HepG2 (cell line): ENCODE data around the gene CDX2. TPM values are rescaled to one million over a fixed set of nuclear protein-coding genes. Genes with fewer than 3 reads are reported as not detected.

Experiments used
- ATAC-seq: fragments of 200-7000 bp; cut with Tn5 transposase; 3 replicates; pipeline ENCODE4 v1.9.1; 2020; ENCODE audit warnings: mild to moderate bottlenecking, moderate library complexity
- BruUV-seq: library from RNA; stranded (reverse); fragments of 400-500 nt; replicated peaks from 2 replicates; lab custom pipeline; 2021; lab: Mats Ljungman, UMichigan
- CTCF ChIA-PET: fragments of 300-600 bp; formaldehyde crosslinking; extraction: SDS; loops from one replicate; lab custom pipeline; 2021; ENCODE audit warnings: low total read pairs, inconsistent platforms, low intra/inter-chr PET ratio; lab: Yijun Ruan, JAX
- POLR2A ChIA-PET: fragments of 350-600 bp; sonication (Branson Sonifier 250); formaldehyde crosslinking; loops from one replicate; lab custom pipeline; 2020; ENCODE audit warnings: antibody characterized with exemption, inconsistent platforms; lab: Yijun Ruan, JAX
- DNase-seq: peaks from one replicate; pipeline ENCODE4 v3.0.0-alpha.2; 2015; ENCODE audit warnings: low spot score
- FAIRE-seq: peaks from 3 replicates; lab custom pipeline; 2011; peaks lifted over from hg19 to GRCh38; lab: Jason Lieb, UNC
- H2AFZ ChIP-seq: one replicate; pipeline ENCODE4 v1.6.1; 2011; ENCODE audit warnings: low read length, inconsistent platforms
- H3K27ac ChIP-seq: fragments of 300-600 bp; 3 replicates; pipeline ENCODE4 v1.8.0; 2011; ENCODE audit warnings: mixed run types, mild to moderate bottlenecking, mixed read lengths, low read length, inconsistent platforms; ENCODE audit not compliant: insufficient read depth; ENCODE audit errors: extremely low read length
- H3K27me3 ChIP-seq, 2 experiments: fragments of 200-600 bp in 1 of 2; 2 replicates in 1 of 2; 3 replicates in 1 of 2; pipeline versions ENCODE4 v1.6.0 to v1.8.0; 2011; ENCODE audit warnings: low read length in 2 of 2, mild to moderate bottlenecking in 2 of 2, moderate library complexity in 2 of 2, inconsistent platforms in 1 of 2; ENCODE audit not compliant: insufficient read depth in 2 of 2, control insufficient read depth in 1 of 2
- H3K36me3 ChIP-seq, 2 experiments: fragments of 200-600 bp in 1 of 2; replicated peaks in 1 of 2; 2 replicates in 1 of 2; 3 replicates in 1 of 2; pipeline versions ENCODE4 v1.5.1 to v1.8.0; 2011; ENCODE audit warnings: low read length in 2 of 2, inconsistent platforms in 1 of 2; ENCODE audit not compliant: insufficient read depth in 2 of 2, control insufficient read depth in 1 of 2
- H3K4me1 ChIP-seq: 2 replicates; pipeline ENCODE4 v1.5.1; 2012; ENCODE audit warnings: low read length, inconsistent platforms; ENCODE audit not compliant: insufficient read depth
- H3K4me2 ChIP-seq: 2 replicates; pipeline ENCODE4 v1.6.0; 2011; ENCODE audit warnings: low read depth, low read length, inconsistent platforms
- H3K4me3 ChIP-seq, 3 experiments: fragments of 200-600 bp in 1 of 3; sonication (generic), shearing (Covaris generic) in 1 of 3; replicated peaks in 1 of 3; 2 replicates each; pipeline ENCODE4 v1.5.1; 2011 to 2016; ENCODE audit warnings: low read length in 3 of 3, inconsistent platforms in 2 of 3, low read depth in 2 of 3, mild to moderate bottlenecking in 2 of 3, control low read depth in 1 of 3, mixed read lengths in 1 of 3; ENCODE audit not compliant: insufficient read depth in 1 of 3
- H3K79me2 ChIP-seq: one replicate; pipeline ENCODE4 v1.6.1; 2011; ENCODE audit warnings: low read length, inconsistent platforms; ENCODE audit not compliant: insufficient read depth
- H3K9ac ChIP-seq: 2 replicates; pipeline ENCODE4 v1.6.0; 2011; ENCODE audit warnings: mild to moderate bottlenecking, low read depth, low read length, inconsistent platforms; ENCODE audit not compliant: insufficient read depth
- H3K9me3 ChIP-seq: 2 replicates; pipeline ENCODE4 v1.5.1; 2012; ENCODE audit warnings: mild to moderate bottlenecking, low read length
- H4K20me1 ChIP-seq: 2 replicates; pipeline ENCODE4 v1.6.0; 2011; ENCODE audit warnings: inconsistent platforms, mild to moderate bottlenecking, low read length, moderate library complexity; ENCODE audit not compliant: insufficient read depth
- KMT2B ChIP-seq: IDR thresholded peaks from 2 replicates; pipeline ENCODE4 v1.6.1; 2016; ENCODE audit warnings: missing genetic modification reagents, missing compliant biosample characterization
- RFXANK ChIP-seq: IDR thresholded peaks from 2 replicates; pipeline ENCODE4 v1.6.1; 2016
- WGBS: methylation state at CpG from one replicate; pipeline ENCODE4 v1.1.6; 2017; ENCODE audit warnings: low lambda C conversion rate; 5-methylcytosine and 5-hydroxymethylcytosine counted together
- in situ Hi-C: cut with HindIII; loops from 2 replicates; pipeline ENCODE4 v1.10.0; 2017; ENCODE audit warnings: low pct_unique_long_range_greater_than_20kb; ENCODE audit not compliant: extremely low pct_ligation_motif_present
- intact Hi-C: fragments of 100-400 bp; cut with micrococcal nuclease; formaldehyde crosslinking; loops from one replicate; pipeline ENCODE4 v1.10.0; 2022; ENCODE audit not compliant: unreplicated experiment
- polyA plus RNA-seq, 8 experiments: library from polyadenylated mRNA; depleted of rRNA in 3 of 8; stranded (reverse) in 7 of 8; unstranded in 1 of 8; fragments of >200 nt; fragmentation: Illumina TruSeq in 4 of 8; extraction: Trizol in 4 of 8; gene quantifications; 2 replicates each; pipeline versions ENCODE4 v1.2.1 to v1.2.3, GENCODE V29; 2011 to 2016; ENCODE audit warnings: low read depth in 4 of 8, missing spikeins in 1 of 8, mixed read lengths in 1 of 8; ENCODE audit not compliant: insufficient read depth in 1 of 8
- total RNA-seq, 5 experiments: library from RNA; depleted of rRNA; stranded (reverse); fragments of >200 nt; fragmentation: Illumina TruSeq; extraction: Trizol; gene quantifications; 2 replicates each; pipeline ENCODE4 v1.2.3, GENCODE V29; 2016; ENCODE audit warnings: low read depth in 1 of 5
- TF ChIP-seq, protein P1 (sequence below): sonication (generic); formaldehyde crosslinking; IDR thresholded peaks from 2 replicates; pipeline ENCODE4 v1.4.0; 2020; ENCODE audit warnings: missing genetic modification reagents, borderline replicate concordance

The CDX2 gene
- total and polyA plus RNA-seq, 2 of the 13 experiments (the other 11 are each of a cell fraction or from before 2014, with no cell fraction given): 0.04 TPM; not detected in 1

GRCh38 chr13:27976362-27977091 is 7.4 kb upstream of the CDX2 start:
- Histone ChIP-seq H3K4me1 (peaks cover 13% of the 10 kb centered on the region), H3K79me2 (no peaks in the 10 kb centered on the region), H3K36me3 (no peaks in the 10 kb centered on the region), H4K20me1 (no peaks in the 10 kb centered on the region), H3K9ac (no peak overlapping the region), H3K9me3 (no peaks in the 10 kb centered on the region), H3K4me3 (no peak overlapping the region), H3K27me3 (peaks cover 10 to 67% of the 10 kb centered on the region in 2 experiments), H2AFZ (no peak overlapping the region), H3K27ac (no peak overlapping the region), H3K4me2 (no peak overlapping the region)
- WGBS: 50% methylated on average over 10 of the region's 12 CpGs
- no TSS peak for BruUV-seq
- no peak for ATAC-seq
- ChIA-PET POLR2A (interaction anchor here (1.3 kb wide), 1 partner anchor 16 kb away, joined by 3 read pairs; no protein-coding TSS in a partner anchor), CTCF (no interaction called here)
- intact Hi-C loops (no loop called here), in situ Hi-C loops (loop anchor here (10.0 to 25.0 kb wide), 2 partner anchors 489 to 612 kb away; no protein-coding TSS in a partner anchor)
- TF ChIP-seq KMT2B: no peak
- TF ChIP-seq RFXANK: no peak
- TF ChIP-seq, protein P1, sequence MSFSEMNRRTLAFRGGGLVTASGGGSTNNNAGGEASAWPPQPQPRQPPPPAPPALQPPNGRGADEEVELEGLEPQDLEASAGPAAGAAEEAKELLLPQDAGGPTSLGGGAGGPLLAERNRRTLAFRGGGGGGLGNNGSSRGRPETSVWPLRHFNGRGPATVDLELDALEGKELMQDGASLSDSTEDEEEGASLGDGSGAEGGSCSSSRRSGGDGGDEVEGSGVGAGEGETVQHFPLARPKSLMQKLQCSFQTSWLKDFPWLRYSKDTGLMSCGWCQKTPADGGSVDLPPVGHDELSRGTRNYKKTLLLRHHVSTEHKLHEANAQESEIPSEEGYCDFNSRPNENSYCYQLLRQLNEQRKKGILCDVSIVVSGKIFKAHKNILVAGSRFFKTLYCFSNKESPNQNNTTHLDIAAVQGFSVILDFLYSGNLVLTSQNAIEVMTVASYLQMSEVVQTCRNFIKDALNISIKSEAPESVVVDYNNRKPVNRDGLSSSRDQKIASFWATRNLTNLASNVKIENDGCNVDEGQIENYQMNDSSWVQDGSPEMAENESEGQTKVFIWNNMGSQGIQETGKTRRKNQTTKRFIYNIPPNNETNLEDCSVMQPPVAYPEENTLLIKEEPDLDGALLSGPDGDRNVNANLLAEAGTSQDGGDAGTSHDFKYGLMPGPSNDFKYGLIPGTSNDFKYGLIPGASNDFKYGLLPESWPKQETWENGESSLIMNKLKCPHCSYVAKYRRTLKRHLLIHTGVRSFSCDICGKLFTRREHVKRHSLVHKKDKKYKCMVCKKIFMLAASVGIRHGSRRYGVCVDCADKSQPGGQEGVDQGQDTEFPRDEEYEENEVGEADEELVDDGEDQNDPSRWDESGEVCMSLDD (CRISPR knock-in tag): no peak
- no peak for FAIRE-seq
- no peak for DNase-seq
